HG03066 (cell line): ENCODE data around the gene CFAP74.

Experiments
- ATAC-seq: cut with Tn5 transposase; IDR thresholded peaks from one replicate; pipeline ENCODE4 v1.9.1; 2021; ENCODE audit warnings: low read depth; ENCODE audit not compliant: unreplicated experiment

CFAP74 gene

GRCh38 chr1:2042830-2043773 is 39.5 kb upstream of the CFAP74 start:
- ATAC-seq, result no peak

GRCh38 chr1:2041887-2042286 is 38.3 kb upstream of the CFAP74 start:
- no peak for ATAC-seq

DNA sequence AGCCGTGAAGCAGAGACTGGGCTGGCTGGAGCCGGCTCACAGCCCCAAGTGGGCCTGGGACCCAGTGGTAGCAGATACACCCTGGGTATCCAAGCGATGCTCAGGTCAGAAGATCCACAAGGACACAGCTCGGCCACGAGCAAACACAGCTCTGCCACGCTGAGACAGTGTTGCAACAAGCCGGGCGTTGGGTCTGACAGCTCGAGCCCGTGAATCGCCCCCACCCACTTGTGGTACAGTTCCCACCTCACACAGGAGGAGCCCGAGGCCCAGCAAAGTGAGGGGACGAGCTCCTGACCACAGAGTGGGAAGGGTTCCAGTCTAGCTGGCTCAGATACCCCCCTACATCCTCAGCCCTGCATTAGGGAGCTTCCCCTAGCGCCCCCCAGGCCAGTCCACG is 37.7 kb upstream of the CFAP74 start:
- ATAC-seq, result no peak

DNA sequence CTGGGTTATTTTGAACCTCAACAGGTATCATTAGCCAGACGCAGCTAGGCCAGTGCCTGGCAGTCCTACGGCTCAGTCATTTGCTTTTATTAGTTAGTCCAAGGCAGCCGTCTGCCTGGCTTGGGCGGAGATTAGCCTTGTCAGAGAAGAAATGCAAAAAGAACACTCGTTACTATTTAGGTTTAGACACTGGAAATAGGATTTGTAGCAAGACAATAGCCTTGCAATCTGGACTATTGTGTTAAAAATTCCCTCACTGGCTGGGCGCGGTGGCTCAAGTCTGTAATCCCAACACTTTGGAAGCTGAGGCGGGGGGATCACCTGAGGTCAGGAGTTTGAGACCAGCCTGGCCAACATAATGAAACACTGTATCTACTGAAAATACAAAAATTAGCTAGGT is 35.7 kb upstream of the CFAP74 start:
- ATAC-seq, result no peak

- no peak for ATAC-seq
Measured at GRCh38 chr1:2038229-2038628, 34.6 kb upstream of the CFAP74 start.

- ATAC-seq, result no peak
Measured at GRCh38 chr1:2037314-2037979, 33.9 kb upstream of the CFAP74 start.

DNA sequence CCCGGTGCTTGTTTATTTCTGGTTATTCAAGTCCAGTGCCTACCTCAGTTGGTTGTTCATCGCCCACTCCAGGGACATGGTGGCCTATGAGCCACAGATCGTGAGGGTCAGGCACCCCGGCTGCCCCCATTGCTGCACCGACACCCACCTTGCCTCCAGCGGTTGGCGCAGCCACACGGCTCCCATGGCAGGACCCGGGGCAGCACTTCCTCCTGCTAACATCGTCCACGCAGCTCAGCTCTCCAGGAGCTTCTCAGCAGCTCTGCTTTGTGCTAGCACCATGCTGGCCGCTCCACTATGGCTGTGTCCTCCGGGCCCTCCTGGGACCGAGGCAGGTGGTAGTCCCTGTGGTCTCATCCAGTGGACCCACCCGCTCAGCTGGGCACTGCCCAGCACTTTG is 32.7 kb upstream of the CFAP74 start:
- no peak for ATAC-seq

GRCh38 chr1:2033165-2033564 is 29.6 kb upstream of the CFAP74 start:
- ATAC-seq, result no peak

DNA sequence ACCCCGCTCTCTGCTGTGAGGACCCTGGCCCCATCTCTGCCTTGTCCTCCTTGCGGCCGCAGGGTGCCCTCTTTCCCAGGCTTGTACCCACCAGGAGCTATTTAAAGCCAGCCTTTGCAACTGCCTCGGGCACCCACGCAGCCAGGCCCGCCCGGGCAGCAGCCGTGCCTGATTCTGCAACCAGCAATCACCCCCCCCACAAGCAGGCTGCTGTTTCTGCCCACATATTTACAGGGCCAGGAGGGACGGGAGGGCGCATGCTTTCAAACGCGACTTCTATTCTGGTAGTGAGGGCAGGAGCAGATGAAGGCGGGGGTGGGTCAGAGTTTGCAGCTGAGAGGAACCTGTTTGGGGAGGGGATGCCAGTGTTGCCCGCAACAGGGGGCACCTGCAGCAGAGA is 29.2 kb upstream of the CFAP74 start:
- no peak for ATAC-seq

GRCh38 chr1:2031546-2032540 is 28.3 kb upstream of the CFAP74 start:
- no peak for ATAC-seq

- no peak for ATAC-seq
Measured at GRCh38 chr1:2030076-2030871, 26.7 kb upstream of the CFAP74 start.

DNA sequence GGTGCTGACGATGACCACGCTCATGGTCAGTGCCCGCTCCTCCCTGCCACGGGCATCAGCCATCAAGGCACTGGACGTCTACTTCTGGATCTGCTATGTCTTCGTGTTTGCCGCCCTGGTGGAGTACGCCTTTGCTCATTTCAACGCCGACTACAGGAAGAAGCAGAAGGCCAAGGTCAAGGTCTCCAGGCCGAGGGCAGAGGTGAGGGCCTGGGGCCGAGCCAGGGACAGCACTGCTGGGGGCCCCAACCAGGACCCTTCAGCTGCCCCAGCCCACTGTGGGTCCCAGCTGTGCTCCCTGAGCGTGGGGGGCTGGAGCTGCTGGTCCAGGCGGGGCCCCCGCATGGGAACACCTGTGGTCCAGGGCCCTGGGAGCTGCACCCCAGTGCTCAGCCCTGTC is 26.0 kb upstream of the CFAP74 start:
- no peak for ATAC-seq

- ATAC-seq, result no peak
Measured at GRCh38 chr1:2028870-2029560, 25.4 kb upstream of the CFAP74 start.

- no peak for ATAC-seq
Measured at GRCh38 chr1:2027961-2028583, 24.5 kb upstream of the CFAP74 start.

DNA sequence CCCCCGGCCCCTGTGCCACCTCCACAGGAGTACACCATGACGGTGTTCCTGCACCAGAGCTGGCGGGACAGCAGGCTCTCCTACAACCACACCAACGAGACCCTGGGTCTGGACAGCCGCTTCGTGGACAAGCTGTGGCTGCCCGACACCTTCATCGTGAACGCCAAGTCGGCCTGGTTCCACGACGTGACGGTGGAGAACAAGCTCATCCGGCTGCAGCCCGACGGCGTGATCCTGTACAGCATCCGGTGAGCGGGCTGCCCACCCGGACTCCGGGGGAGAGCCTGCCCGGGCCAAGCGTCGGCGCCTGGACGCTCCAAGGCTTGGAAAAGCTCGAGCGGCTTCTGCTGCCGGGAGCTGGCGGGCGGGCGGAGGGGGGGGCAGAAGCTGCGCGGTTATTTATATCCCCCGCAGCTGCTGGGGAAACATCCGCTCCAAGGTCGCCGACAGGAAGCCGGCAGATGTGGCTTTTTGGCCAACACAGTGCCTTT is 21.9 kb upstream of the CFAP74 start:
- no peak for ATAC-seq

- no peak for ATAC-seq
Measured at GRCh38 chr1:2024887-2025286, 21.3 kb upstream of the CFAP74 start.

DNA sequence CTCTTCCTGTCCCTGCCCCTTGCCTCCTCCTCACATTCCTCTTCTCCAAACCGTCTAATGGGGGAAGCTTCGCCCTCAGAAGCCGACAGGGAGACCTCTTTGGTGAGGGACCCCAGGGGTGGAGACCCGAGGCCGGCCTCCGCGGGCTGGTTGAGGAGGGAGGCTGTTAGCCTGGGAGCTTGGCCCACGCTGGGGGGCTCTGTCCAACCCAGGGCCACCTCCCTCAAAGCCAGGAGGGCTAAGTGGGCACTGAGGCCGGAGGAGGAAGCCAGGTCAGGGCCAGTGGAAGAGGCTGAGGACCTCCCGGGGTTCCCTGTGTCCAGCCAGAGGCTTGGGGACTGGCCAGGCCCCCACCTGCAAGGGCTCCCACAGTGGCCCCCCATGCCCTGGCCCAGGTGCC is 20.9 kb upstream of the CFAP74 start:
- no peak for ATAC-seq

DNA sequence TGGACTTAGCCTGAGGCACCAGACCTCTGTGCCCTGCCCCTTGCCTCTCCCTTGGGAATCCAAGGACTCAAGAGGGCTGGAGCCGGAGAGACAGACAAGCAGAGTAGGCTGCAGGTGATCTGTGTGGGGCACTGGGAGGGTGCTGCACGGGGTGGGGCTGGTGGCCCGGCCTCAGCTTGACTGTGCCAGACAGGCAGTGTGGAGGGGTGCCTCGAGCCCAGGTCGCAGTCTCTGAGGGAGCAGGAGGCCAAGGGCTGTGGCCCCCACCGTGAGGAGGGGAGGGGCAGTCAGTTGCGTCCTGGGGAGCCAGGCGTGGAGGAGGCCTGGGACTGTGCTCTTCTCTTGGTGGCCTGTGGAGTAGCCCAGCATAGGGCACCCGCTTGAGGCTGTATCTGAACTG is 19.6 kb upstream of the CFAP74 start:
- no peak for ATAC-seq
